HG03159 (cell line): ENCODE results near the gene RAB4B.
"Not testable (repeated sequence)": the region's sequence is repeated elsewhere in the genome, so short reads cannot be mapped to it uniquely, and the experiment has no call there.

Experiments
- ATAC-seq: cut with Tn5 transposase; IDR thresholded peaks from one replicate; pipeline ENCODE4 v1.9.1; 2021; ENCODE audit warnings: mild to moderate bottlenecking, moderate library complexity; ENCODE audit not compliant: unreplicated experiment

RAB4B gene

DNA sequence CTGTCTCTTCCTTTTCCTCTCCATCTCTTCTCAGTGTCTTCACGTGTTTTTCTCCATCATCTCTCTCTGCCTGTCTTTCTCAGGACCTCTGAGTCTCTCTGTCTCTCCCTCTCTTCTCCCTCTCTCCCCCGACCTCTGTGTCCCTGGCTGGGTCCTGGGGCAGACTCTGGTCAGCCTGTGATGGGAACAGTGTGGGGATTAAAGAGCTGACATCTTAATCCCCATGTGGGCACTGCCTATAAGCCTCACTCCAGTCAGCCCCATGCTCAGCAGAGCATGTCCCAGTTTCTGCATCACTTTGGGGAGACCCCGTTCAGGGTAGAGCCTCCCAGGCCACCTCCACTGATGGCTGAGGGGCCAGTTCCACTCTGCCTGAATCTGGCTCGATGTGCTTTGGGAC is 37.2 kb downstream of the RAB4B start:
- ATAC-seq = no peak

DNA sequence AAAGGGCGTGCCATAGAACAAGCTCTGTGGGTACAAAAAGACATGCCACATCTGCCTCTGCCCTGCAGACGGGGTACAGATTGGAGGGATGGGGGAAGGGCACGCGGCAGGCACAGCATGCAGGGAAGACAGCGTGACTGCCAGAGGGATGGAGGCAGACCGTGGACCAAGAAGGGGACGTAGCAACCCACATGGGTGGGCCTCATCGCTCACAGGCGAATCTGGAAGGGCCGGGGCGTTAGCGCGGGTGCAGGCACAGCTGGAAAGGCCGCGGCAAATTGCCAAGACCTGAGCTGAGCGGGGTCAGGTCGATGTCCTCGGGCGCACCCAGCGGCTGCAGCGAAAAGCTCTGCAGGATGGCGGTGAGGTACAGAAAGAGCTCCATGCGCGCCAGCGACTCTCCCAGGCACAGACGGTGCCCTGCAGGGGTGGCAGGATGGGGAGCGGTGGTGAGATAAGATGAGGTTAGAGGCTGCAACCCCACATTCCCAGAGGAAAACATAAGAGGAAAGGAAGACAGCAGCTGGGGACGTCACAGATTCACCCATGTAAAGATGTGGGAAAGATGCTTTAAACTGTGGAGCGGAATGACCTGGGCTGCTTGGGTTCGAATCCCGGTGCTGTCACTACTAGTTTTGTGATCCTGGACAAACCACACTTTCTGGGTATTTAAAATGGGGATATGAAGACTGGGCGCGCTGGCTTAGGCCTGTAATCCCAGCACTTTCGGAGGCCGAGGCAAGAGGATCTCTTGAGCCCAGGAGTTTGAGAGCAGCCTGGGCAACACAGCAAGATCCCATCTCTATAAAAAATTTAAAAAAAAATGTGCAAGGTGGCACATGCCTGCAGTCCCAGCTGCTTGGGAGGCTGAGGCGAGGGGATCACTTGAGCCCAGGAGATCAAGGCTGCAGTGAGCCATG is 40.7 kb downstream of the RAB4B start:
- ATAC-seq = not testable (repeated sequence)

DNA sequence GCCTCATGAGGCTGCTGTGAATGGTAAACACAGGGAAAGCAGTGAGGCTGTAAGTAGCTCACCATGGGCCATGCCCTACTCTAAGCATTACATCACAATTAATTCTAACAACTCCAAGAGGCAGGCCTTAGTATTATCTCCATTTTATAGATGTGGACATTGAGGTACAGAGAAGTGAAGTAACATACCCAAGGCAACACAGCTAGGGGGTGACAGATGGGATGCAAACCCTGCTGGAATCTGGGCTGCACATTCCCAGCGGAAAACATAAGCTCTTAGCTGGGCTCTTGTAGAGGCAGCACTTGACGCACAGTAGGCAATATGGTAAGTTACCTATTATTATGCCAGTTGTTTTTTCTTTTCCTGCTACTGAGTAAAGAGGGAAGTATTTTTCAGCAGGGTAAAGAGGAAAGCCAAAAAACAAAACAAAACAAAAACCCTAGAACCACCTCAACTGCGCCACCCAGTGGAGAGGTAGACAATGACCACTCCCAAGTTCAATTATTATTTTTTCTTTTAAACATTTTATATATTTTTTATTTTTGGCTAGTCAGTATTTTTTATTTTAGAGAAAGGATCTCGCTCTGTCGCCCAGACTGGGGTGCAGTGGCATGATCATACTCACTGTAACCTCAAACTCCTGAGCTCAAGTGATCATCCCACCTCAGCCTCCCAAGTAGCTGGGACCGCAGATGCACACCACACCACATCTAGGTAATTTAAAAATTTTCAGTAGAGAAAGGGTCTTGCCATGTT is 41.6 kb downstream of the RAB4B start:
- not testable (repeated sequence) for ATAC-seq

DNA sequence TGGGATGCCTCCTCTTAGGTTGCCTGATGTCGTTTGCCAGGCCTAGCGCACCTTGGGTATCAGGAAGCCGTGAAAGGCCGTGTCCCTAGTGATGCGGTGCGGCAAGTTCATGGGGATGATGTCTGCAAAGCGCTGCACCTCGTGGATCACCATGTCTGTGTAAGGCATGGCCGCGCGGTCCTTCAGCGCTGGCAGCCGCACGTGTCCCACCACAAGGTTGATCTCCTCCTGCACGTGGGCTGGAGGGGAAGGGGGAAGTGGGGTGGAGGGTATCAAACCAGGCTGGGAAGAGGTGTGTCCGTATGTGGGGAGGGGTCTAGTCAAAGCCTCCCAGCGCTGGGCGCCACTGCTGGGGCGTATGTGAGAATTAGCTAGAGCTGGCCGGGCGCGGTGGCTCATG is 44.1 kb downstream of the RAB4B start:
- no peak for ATAC-seq

GRCh38 chr19:40822704-40823553 is 44.9 kb downstream of the RAB4B start:
- not testable (repeated sequence) for ATAC-seq

DNA sequence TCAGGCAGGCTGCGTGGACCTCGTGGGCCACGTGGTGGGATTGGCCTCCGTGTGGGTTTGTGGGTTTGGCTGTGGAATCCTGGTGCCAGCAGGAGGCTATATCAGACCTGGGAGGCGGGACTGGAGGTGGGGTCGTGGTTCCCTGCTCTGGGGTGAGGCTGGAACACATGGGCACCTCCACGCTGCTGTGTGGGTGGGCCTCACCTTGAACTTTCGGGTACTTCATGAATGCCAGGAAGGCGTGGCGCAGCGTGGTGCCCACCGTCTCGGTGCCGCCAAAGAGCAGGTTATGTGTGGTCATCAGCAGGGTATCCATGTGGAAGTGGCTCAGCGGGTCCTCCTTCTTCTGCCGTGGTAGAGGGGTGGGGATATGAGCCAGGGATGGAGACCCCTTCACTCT is 46.9 kb downstream of the RAB4B start:
- ATAC-seq = not testable (repeated sequence)

DNA sequence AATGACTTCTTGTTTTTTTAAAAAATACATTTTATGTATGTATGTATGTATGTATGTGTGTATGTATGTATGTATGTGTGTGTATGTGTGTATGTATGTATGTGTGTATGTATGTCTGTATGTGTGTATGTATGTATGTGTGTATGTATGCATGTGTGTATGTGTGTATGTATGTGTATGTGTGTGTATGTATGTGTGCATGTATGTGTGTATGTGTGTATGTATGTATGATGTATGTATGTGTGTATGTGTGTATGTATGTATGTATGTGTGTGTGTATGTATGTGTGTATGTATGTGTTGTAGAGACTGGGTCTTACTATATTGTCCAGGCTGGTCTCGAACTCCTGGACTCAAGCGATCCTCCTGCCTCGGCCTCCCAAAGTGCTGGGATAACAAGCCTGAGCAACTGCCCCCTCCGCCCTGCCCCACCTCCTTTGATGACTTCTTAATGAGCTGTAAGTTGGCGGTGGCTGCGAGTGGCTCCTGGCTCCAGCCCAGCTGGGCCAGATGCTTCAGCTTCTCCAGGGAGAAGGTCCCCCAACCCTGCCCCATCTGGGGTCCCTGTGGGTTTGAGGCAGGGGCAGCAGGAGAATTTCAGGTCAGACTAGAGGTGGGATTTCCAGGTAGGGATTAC is 47.5 kb downstream of the RAB4B start:
- not testable (repeated sequence) for ATAC-seq

GRCh38 chr19:40826312-40826698 is 48.3 kb downstream of the RAB4B start:
- ATAC-seq = not testable (repeated sequence)

GRCh38 chr19:40826699-40827385 is 48.8 kb downstream of the RAB4B start:
- ATAC-seq = not testable (repeated sequence)

DNA sequence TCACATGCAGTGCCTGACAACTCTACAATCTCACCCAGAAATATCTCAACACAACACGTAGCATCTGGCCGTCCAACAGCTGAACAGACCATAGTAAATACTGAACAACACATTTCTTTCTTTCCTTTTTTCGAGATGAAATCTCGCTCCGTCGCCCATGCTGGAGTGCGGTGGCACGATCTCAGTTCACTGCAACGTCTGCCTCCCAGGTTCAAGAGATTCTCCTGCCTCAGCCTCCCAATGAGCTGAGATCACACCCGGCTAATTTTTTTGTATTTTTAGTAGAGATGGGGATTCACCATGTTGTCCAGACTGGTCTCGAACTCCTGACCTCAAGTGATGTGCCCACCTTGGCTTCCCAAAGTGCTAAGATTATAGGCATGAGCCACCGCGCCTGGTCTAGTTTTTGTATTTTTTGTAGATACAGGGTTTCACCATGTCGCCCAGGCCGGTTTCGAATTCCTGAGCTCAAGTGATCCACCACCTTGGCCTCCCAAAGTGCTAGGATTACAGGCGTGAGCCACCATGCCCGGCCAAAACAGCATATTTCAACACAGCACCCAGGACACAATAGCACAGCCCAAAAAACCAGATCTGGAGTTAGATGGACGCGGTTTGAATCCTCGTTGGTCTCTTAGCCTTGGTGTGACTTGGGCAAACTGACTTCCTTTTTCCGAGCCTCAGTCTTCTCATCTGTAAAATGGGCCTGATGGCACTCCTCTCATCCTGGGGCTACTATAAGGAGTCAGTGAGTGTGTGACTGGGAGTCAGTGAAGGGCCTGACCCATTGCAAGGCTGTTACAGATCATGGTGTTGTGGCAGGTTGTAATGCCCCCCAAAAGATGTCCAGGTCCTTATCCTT is 49.6 kb downstream of the RAB4B start:
- ATAC-seq = no peak

DNA sequence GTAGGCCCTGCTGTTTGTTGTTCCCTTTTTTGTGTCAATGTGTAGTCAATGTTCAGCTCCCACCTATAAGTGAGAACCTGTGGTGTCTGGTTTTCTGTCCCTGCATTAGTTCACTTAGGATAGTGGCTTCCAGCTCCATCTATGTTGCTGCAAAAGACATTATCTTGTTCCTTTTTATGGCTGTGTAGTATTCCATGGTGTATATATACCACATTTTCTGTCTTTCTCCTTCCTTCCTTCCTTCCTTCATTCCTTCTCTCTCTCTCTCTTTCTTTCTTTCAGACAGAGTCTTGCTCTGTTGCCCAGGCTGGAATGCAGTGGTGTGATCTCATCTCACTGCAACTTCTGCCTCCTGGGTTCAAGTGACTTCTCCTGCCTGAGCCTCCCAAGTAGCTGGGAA is 51.2 kb downstream of the RAB4B start:
- ATAC-seq = no peak

GRCh38 chr19:40830741-40831140 is 52.7 kb downstream of the RAB4B start:
- not testable (repeated sequence) for ATAC-seq

GRCh38 chr19:40831502-40832430 is 53.7 kb downstream of the RAB4B start:
- ATAC-seq = no peak

DNA sequence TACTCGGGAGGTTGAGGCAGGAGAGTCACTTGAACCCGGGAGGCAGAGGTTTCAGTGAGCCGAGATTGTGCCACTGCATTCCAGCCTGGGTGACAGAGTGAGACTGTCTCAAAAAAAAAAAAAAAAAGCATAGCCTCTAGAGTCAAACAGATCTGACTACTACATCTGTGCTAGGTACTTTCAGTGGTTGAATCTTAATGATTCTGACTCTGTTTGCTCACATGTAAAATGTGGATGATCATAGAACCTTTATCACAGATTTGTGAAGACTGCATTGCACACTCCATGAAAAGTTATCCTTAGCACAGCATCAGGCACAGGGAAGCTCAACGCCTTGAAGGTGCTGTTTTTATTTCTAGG is 54.4 kb downstream of the RAB4B start:
- not testable (repeated sequence) for ATAC-seq

- not testable (repeated sequence) for ATAC-seq
Observed at GRCh38 chr19:40833728-40834533, 55.9 kb downstream of the RAB4B start.

- no peak for ATAC-seq
Observed at GRCh38 chr19:40836754-40837429, 58.8 kb downstream of the RAB4B start.

DNA sequence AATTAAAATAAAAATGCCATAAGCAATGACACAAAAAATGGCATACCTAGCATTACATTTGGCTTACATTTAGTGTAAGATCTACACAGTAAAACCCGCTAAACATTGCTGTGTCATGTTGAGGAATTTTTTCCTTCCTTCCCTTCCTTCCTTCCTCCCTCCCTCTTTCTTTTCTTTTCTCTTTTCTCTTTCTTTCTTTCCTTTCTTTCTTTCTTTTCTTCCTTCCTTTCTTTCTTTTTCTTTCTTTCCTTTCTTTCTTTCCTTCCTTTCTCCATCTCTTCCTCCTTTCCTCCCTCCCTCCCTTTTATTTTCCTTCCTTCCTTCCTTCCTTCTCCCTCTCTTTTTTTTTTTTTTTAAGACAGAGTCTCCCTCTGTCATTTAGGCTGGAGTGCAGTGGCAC is 60.4 kb downstream of the RAB4B start:
- ATAC-seq = not testable (repeated sequence)
